ENCODE measurements around the gene CALHM4.

CALHM4 gene

GRCh38 chr6:116553451-116553850, at the start of gene CALHM4:
Gene CALHM4, plus strand, starts transcription at chr6:116553751. Its CDS starts 43 bp downstream, at chr6:116553794.
- Histone ChIP-seq H3K9me3 (ENCODE audit: control insufficient read depth, insufficient read depth, low read length) (no peaks in the 10 kb centered on the region), H3K4me1 (ENCODE audit: insufficient read depth, low read length) (no peaks in the 10 kb centered on the region), H3K9ac (ENCODE audit: low read depth, low read length) (no peak within 1 kb of the TSS), H3K36me3 (ENCODE audit: insufficient read depth, low read length) (no peaks in the 10 kb centered on the region)

- no peaks in the 10 kb centered on the region for H3K36me3 ChIP-seq (ENCODE audit: insufficient read depth, low read length)
Observed at GRCh38 chr6:116507324-116507723, 46.2 kb upstream of the CALHM4 start.

GRCh38 chr6:116508527-116508926, 45.0 kb upstream of the CALHM4 start:
- peaks cover 8% of the 10 kb centered on the region; the same call in 1 of the 2 replicates for H3K4me1 ChIP-seq (ENCODE audit: insufficient read depth, low read length)
- no peak overlapping the region for H3K9ac ChIP-seq (ENCODE audit: low read depth, low read length)
- H3K36me3 ChIP-seq (ENCODE audit: insufficient read depth, low read length): no peaks in the 10 kb centered on the region
- H3K9me3 ChIP-seq (ENCODE audit: control insufficient read depth, insufficient read depth, low read length): no peaks in the 10 kb centered on the region

More at GRCh38 chr6:116507324-116507723, 46.2 kb upstream of the CALHM4 start:
- Histone ChIP-seq H3K4me1 (ENCODE audit: insufficient read depth, low read length) (peaks cover 8% of the 10 kb centered on the region; the same call in 1 of the 2 replicates), H3K9me3 (ENCODE audit: control insufficient read depth, insufficient read depth, low read length) (no peaks in the 10 kb centered on the region), H3K9ac (ENCODE audit: low read depth, low read length) (no peak overlapping the region)

- no peaks in the 10 kb centered on the region for H3K36me3 ChIP-seq (ENCODE audit: insufficient read depth, low read length)
- peak within 1 kb of the TSS; percentile 37 for H3K9ac ChIP-seq (ENCODE audit: low read depth, low read length)
- H3K4me1 ChIP-seq (ENCODE audit: insufficient read depth, low read length): peaks cover 8% of the 10 kb centered on the region; the same call in 1 of the 2 replicates
- H3K9me3 ChIP-seq (ENCODE audit: control insufficient read depth, insufficient read depth, low read length): no peaks in the 10 kb centered on the region
Observed at GRCh38 chr6:116511424-116512110, 42.0 kb upstream of the CALHM4 start, which contains the start of gene CALHM5. Gene CALHM5, plus strand, starts transcription at chr6:116511639. Its CDS starts 58 bp downstream, at chr6:116511697.

- Histone ChIP-seq H3K36me3 (ENCODE audit: insufficient read depth, low read length) (no peaks in the 10 kb centered on the region), H3K4me1 (ENCODE audit: insufficient read depth, low read length) (peaks cover 8% of the 10 kb centered on the region; the same call in 1 of the 2 replicates), H3K9ac (ENCODE audit: low read depth, low read length) (peak overlapping the region; percentile 37), H3K9me3 (ENCODE audit: control insufficient read depth, insufficient read depth, low read length) (no peaks in the 10 kb centered on the region)
Observed at GRCh38 chr6:116512111-116512559, 41.4 kb upstream of the CALHM4 start.

GRCh38 chr6:116512734-116513133, 40.8 kb upstream of the CALHM4 start:
- Histone ChIP-seq H3K9ac (ENCODE audit: low read depth, low read length) (no peak overlapping the region), H3K4me1 (ENCODE audit: insufficient read depth, low read length) (peaks cover 8% of the 10 kb centered on the region; the same call in 1 of the 2 replicates), H3K9me3 (ENCODE audit: control insufficient read depth, insufficient read depth, low read length) (no peaks in the 10 kb centered on the region), H3K36me3 (ENCODE audit: insufficient read depth, low read length) (no peaks in the 10 kb centered on the region)

- Histone ChIP-seq H3K36me3 (ENCODE audit: insufficient read depth, low read length) (no peaks in the 10 kb centered on the region), H3K9me3 (ENCODE audit: control insufficient read depth, insufficient read depth, low read length) (no peaks in the 10 kb centered on the region), H3K4me1 (ENCODE audit: insufficient read depth, low read length) (peaks cover 8% of the 10 kb centered on the region; the same call in 1 of the 2 replicates), H3K9ac (ENCODE audit: low read depth, low read length) (no peak overlapping the region)
Observed at GRCh38 chr6:116513224-116513875, 40.2 kb upstream of the CALHM4 start.

GRCh38 chr6:116514111-116514510, 39.4 kb upstream of the CALHM4 start:
- Histone ChIP-seq H3K4me1 (ENCODE audit: insufficient read depth, low read length) (peaks cover 8% of the 10 kb centered on the region; the same call in 1 of the 2 replicates), H3K9me3 (ENCODE audit: control insufficient read depth, insufficient read depth, low read length) (no peaks in the 10 kb centered on the region), H3K9ac (ENCODE audit: low read depth, low read length) (no peak overlapping the region), H3K36me3 (ENCODE audit: insufficient read depth, low read length) (no peaks in the 10 kb centered on the region)

- H3K9ac ChIP-seq (ENCODE audit: low read depth, low read length): no peak overlapping the region
- H3K4me1 ChIP-seq (ENCODE audit: insufficient read depth, low read length): peaks cover 8% of the 10 kb centered on the region; the same call in 1 of the 2 replicates
- H3K36me3 ChIP-seq (ENCODE audit: insufficient read depth, low read length): no peaks in the 10 kb centered on the region
- no peaks in the 10 kb centered on the region for H3K9me3 ChIP-seq (ENCODE audit: control insufficient read depth, insufficient read depth, low read length)
Observed at GRCh38 chr6:116515141-116515540, 38.4 kb upstream of the CALHM4 start.

GRCh38 chr6:116518621-116519368, 34.8 kb upstream of the CALHM4 start:
- Histone ChIP-seq H3K9me3 (ENCODE audit: control insufficient read depth, insufficient read depth, low read length) (no peaks in the 10 kb centered on the region), H3K4me1 (ENCODE audit: insufficient read depth, low read length) (peaks cover 5% of the 10 kb centered on the region; the same call in 1 of the 2 replicates), H3K36me3 (ENCODE audit: insufficient read depth, low read length) (no peaks in the 10 kb centered on the region), H3K9ac (ENCODE audit: low read depth, low read length) (no peak overlapping the region)

- no peak overlapping the region for H3K9ac ChIP-seq (ENCODE audit: low read depth, low read length)
- H3K4me1 ChIP-seq (ENCODE audit: insufficient read depth, low read length): peaks cover 23% of the 10 kb centered on the region
- H3K36me3 ChIP-seq (ENCODE audit: insufficient read depth, low read length): no peaks in the 10 kb centered on the region
- no peaks in the 10 kb centered on the region for H3K9me3 ChIP-seq (ENCODE audit: control insufficient read depth, insufficient read depth, low read length)
Observed at GRCh38 chr6:116522896-116523295, 30.7 kb upstream of the CALHM4 start.

- H3K9me3 ChIP-seq (ENCODE audit: control insufficient read depth, insufficient read depth, low read length): no peaks in the 10 kb centered on the region
- peaks cover 34% of the 10 kb centered on the region for H3K4me1 ChIP-seq (ENCODE audit: insufficient read depth, low read length)
- H3K9ac ChIP-seq (ENCODE audit: low read depth, low read length): no peak overlapping the region
- H3K36me3 ChIP-seq (ENCODE audit: insufficient read depth, low read length): no peaks in the 10 kb centered on the region
Observed at GRCh38 chr6:116524236-116524635, 29.3 kb upstream of the CALHM4 start.

GRCh38 chr6:116528133-116528532, 25.4 kb upstream of the CALHM4 start:
- peaks cover 53% of the 10 kb centered on the region for H3K4me1 ChIP-seq (ENCODE audit: insufficient read depth, low read length)
- no peak overlapping the region for H3K9ac ChIP-seq (ENCODE audit: low read depth, low read length)
- H3K9me3 ChIP-seq (ENCODE audit: control insufficient read depth, insufficient read depth, low read length): no peaks in the 10 kb centered on the region
- no peaks in the 10 kb centered on the region for H3K36me3 ChIP-seq (ENCODE audit: insufficient read depth, low read length)

GRCh38 chr6:116528780-116529179, 24.8 kb upstream of the CALHM4 start:
- Histone ChIP-seq H3K9me3 (ENCODE audit: control insufficient read depth, insufficient read depth, low read length) (no peaks in the 10 kb centered on the region), H3K4me1 (ENCODE audit: insufficient read depth, low read length) (peaks cover 54% of the 10 kb centered on the region), H3K9ac (ENCODE audit: low read depth, low read length) (no peak overlapping the region), H3K36me3 (ENCODE audit: insufficient read depth, low read length) (no peaks in the 10 kb centered on the region)
